GM18858 (cell line): ENCODE measurements around the gene SEPTIN5.

Experiments
- ATAC-seq: cut with Tn5 transposase; IDR thresholded peaks from one replicate; pipeline ENCODE4 v1.9.1; 2021; ENCODE audit not compliant: unreplicated experiment

SEPTIN5 gene

GRCh38 chr22:19705181-19705934, 8.9 kb upstream of the SEPTIN5 start:
- no peak for ATAC-seq

DNA sequence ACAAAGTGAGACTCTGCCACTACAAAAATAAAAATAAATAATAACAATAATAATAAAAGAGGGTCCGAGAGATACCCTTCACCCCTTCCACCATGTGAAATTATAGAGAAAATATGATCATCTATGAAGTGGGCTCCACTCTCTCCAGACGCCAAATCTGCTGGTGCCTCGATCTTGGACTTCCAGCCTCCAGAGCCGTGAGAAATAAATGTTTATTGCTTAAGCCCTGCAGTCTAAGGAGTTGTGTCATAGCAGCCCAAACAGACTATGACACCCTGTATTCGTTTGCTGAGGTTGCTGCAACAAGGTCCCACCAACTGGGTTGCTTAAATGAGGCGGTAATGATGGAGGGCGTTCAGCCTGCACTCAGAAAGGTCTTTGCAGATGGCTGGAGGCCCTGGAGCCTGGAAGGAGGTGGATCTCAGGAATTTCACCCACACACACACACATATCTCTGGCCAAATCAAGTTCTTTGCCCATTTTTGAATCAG, 7.6 kb upstream of the SEPTIN5 start:
- ATAC-seq, result no peak

GRCh38 chr22:19707347-19708290, 6.7 kb upstream of the SEPTIN5 start:
- ATAC-seq, result no peak

DNA sequence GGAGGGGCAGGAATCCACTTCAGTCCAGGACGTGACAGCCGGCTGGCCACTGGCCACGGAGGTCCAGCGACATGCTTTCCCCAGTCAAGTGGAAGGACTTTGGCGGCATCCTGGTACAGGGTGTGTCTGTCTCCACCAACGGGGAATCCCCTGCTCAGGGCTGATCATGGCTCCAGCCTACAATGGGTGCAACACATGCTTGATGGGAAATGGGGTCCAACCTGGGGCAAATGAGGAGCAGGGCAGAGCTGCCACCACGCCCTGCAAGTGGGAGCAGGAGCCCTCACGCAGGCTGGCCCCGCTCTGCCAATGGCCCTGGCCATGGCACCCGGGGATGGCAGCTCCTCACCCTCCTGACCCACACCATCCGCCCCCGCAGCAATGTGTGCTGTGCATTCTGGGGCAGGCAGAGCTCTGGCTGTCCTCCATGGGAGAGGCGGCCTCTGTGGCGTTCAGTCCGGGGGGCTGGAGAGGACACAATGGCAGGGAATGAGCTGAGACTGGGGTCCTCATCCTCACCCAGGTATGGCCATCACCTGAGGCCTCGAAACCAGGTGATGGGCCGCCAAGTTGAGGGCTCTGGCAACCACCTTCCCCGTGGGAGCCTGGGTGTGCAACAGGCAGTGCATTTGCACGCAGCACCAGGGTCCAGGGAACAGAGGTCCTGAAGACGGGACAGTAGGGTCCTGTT, 5.8 kb upstream of the SEPTIN5 start:
- no peak for ATAC-seq

DNA sequence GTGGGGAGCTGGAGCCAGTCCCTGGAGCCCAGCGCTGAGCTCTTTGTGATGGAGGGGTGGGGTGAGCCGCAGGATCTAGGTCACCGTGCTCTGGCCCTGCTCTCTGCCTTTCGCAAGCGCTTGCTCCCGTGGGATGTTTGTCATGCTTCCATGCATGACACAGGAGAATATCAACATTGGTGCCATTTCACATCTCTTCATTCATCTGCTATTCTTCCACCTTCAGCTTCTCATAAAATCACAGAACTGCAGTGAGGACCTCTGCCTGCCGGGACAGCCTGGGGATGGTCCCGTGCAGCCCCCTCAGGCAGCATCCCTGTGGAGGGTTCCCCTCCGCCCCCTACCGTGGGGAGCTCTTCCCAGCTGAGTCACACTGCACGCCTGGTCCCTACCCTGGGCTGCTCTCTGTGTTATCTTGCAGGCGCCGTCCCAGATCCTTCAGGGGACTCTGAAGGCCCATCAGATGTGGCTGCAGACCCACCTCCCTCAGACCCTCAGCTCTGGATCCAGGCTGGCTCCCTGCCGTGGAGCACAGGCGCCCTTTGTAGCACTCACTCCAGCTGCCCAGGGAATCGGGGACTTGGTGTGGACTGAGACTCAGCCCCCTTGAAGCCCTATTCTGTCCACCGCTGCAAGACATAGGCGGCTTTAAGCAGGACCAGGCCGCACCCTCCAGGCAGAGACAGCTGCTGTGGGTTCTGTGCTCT, 5.1 kb upstream of the SEPTIN5 start:
- no peak for ATAC-seq

GRCh38 chr22:19710020-19710768, 4.1 kb upstream of the SEPTIN5 start:
- no peak for ATAC-seq

GRCh38 chr22:19710769-19711106, 3.6 kb upstream of the SEPTIN5 start:
- no peak for ATAC-seq

DNA sequence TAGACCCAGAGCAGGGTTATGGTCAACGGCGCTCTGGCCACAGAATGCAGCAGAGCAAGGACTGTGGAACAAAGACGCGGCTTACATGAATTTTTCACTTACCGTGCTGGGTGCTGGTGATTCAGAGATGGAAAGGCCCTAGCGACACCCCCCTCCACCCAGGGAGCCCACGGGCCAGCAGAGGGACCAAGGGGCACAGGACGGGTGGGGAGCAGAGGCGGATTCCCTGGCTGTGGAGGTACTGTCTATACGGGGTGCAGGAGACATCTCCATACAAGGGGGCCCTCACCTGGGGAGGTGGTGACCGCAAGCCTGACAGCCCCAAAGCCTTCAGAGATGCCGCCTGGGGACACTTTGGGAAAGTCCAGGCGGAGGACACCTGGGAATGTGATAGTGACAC, 1.1 kb upstream of the SEPTIN5 start:
- ATAC-seq, result no peak

GRCh38 chr22:19713650-19714311, 522 bp upstream of the SEPTIN5 start:
- no peak for ATAC-seq

DNA sequence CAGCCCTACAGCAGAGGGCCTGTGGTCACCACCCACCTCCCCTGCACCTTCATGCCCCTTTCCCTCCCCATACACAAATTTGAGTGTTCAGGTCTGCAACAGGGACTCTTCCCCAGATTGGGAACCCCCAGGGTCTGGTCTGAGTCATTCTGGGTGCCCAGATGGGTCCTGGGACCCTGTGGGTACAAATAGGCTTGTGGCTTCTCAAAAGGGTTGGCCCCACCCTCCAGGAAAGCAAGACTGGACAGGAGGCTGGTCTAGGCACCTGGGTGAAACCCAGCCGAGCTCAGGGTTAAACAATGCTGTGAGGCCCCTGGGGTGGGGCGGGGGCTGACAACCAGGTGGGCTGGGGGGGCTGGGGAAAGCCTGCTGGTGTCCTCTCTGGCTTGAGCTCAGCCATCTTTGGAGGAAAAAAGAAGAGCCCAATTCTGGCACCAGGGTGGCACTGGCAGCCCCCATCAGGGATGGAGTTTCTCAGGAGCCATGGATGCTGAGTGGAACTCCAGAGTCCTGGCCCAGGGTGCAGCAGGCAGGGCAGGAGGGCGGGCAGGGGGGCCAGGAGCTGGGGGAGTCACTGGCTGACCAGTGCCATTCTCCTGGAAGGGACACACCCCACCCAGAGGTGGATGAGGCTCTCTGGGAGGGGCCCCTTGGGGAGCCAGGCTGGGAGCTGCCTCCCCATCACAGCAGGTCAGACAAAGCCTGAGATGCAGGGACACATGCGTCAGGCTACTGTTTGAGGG, 1.1 kb downstream of the SEPTIN5 start:
- ATAC-seq, result no peak

DNA sequence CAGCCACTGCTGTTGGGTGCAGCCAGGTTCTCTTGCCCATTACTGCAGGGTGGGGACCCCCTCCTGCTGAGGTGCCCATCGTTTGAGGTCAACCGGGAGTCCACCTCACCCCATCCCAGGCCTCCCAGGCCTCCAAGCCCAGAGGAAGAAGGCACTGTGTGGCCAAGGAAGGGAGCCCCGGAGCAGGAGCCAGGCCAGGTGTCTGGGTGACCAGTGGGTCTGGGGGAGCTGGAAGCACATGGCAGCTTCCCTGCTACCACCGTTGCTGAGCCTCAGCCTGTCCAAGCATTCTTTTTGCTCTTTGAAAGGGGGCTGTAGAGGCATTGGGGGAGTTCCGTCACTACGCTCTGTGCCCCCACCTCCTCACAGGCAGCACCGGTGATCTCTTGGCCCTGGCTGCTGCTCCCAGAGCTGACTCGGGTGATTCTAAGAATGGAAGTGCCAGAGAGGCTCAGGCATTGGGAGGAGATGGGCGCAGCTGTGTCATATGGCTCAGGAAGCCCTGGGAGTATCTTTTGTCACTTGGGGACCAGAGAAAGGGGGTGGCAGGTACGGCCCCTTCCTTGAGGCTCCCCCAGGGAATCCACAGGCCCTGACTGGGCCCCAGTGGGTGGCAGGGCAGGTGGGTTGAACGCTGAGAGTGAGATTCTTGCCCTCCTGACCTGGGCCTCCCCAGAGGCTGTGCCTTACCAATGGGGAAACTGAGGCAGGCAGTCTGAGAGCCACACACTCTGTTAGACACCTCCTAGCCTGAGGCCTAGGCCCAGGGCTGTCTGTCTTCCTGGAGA, 1.9 kb downstream of the SEPTIN5 start:
- no peak for ATAC-seq

GRCh38 chr22:19716829-19717105, 2.5 kb downstream of the SEPTIN5 start:
- ATAC-seq, result no peak

- no peak for ATAC-seq
These were observed 2.9 kb downstream of the SEPTIN5 start for GRCh38 chr22:19717181-19717580.

DNA sequence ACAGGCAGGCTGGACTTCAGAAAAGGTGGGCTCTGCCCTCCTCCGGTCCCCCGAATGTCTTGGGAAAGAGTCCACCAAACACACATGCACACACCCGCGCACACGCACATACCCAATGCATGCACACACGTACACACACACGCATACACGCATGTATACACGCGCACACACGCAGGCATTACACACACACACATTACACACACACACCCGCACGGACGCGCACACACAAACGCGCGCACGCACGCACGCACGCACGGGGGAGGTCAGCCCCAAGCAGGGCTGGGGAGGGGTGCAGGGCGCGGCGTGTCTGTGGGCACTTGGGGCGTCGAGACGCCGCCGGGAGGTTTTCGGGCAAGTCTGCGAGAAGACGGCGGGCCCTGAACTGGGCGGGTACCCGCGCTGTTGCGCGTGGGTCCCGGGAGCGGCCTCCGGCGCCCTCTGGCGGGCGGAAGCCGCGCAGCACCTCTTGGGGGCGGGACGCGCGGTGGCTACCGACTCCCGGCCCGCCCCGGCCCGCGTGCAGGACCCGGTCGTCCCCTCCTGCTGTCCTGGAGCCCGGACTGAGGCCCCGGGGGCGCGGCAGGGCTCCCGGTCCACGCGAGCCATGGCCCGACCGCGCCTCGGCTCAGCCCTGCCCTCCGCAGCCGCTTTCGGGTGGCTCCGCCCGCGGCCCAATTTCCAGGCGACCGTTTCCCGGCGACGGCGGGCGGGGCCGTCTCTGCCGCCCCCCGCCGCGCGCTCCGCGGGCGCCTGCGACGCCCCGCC, 3.6 kb downstream of the SEPTIN5 start:
- ATAC-seq, result no peak

DNA sequence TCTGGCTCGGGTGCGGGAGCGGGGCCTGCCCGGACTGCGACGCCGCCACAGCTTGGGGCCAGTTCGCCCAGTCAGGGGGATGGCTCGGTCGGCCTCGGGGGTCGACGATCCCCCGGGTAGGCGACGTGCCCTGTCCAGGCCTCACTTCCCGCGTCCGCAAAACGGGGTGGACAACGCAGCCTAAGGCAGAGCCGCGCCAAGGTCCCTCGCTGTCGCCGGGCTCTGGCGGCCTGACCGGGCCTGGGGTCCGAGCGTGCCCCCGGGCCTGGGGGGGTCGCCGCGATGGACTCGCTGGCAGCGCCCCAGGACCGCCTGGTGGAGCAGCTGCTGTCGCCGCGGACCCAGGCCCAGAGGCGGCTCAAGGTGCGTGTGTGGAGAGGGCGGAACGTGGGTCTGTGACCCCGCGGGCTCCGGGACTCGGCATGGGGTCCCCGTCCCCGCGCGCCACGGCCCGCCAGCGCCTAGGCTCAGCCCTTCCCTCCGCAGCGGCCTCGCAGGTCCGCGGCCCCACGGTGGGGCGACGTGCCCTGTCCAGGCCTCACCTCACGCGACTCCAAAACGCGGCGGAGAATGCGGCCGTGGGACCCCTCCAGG, 4.2 kb downstream of the SEPTIN5 start:
- ATAC-seq, result no peak

DNA sequence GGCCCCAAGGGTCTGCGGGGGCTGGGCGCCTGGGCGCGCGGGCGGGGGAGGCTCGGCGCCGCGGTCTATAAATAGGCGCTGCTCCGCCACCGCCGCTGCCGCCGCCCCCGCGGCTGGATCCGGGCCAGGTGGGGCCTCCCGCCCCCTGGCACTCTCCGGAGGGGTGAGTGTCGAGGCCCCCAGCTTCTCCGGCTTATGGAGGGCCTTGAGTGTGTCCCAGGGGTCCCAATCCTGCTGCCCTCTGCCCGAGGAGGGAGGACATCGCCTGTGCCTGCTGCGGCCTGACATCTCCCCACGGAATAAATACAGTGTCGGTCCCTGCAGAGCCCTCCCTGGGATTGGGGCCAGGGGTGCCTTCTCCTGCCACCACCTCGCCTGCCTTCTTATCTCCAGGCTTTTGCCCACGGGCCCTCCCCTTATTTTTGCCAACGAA, 4.8 kb downstream of the SEPTIN5 start:
- ATAC-seq, result no peak

DNA sequence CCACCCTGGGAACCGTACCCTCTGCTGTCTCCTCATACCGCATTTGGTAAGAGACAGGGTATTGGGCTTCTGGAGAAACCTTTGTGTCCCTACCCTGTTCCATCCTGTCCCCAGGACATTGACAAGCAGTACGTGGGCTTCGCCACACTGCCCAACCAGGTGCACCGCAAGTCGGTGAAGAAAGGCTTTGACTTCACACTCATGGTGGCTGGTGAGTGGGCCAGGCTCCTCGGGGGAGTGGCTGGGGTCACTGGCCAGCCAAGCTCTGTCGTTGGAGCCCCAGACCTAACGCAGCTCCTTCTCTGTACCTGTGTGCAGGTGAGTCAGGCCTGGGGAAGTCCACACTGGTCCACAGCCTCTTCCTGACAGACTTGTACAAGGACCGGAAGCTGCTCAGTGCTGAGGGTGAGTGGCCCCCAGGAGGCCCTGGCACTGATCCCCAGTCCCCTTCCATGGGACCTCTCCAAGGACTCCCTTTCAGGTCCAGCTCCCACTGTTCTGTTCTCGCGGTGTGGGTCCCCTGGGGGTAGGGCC, 5.3 kb downstream of the SEPTIN5 start:
- no peak for ATAC-seq
